MM.1S (cell line): ENCODE results near the gene UNC5C.

Experiments used
- CTCF ChIP-seq: fragments of 300-600 bp; sonication (generic); IDR thresholded peaks from 2 replicates; pipeline ENCODE4 v1.5.1; 2016; ENCODE audit warnings: antibody characterized with exemption, low read length, mixed read lengths
- EZH2 ChIP-seq: fragments of 300-600 bp; sonication (generic); optimal IDR thresholded peaks from 2 replicates; pipeline ENCODE3; 2017; ENCODE audit warnings: low read depth, mild to moderate bottlenecking, antibody characterized with exemption, low read length, mixed read lengths

- no peak for TF ChIP-seq EZH2
- no peak for TF ChIP-seq CTCF
Measured at GRCh38 chr4:95363966-95364365, 184.8 kb downstream of the UNC5C start.
